Body of pancreas (tissue), 4 donors: Measurements from ENCODE around the gene ABLIM1.

ENCODE experiments used
- CTCF ChIP-seq, 7 experiments: fragments of 450-650 bp in 4 of 7; fragments of 200-600 bp in 3 of 7; sonication (generic) in 3 of 7; IDR thresholded peaks; one replicate each; pipeline ENCODE4 v1.5.1; 2016 to 2019; ENCODE audit warnings: antibody characterized with exemption in 7 of 7
- POLR2A ChIP-seq, 3 donors: fragments of 450-650 bp; IDR thresholded peaks; one replicate each; pipeline ENCODE4 v1.6.1; 2016; ENCODE audit warnings: antibody characterized with exemption in 3 of 3, mild to moderate bottlenecking in 2 of 3

- TF ChIP-seq CTCF (IDR thresholded peaks at IDR 0.05) (no peak), POLR2A (IDR thresholded peaks at IDR 0.05) (no peak)
Measured at GRCh38 chr10:114526126-114526503, 132.0 kb downstream of the ABLIM1 start.
